HUES48 (cell line): ENCODE results near the gene GLT6D1.

Source experiments
- H3K27ac ChIP-seq: one replicate; pipeline ENCODE4 v1.7.0; 2013; ENCODE audit warnings: low read depth, low read length, inconsistent platforms
- H3K27me3 ChIP-seq: 2 replicates; pipeline ENCODE4 v1.6.1; 2013; ENCODE audit warnings: mild to moderate bottlenecking, low read length; ENCODE audit not compliant: control insufficient read depth, insufficient read depth
- H3K36me3 ChIP-seq: 2 replicates; pipeline ENCODE4 v1.6.1; 2013; ENCODE audit warnings: low read length; ENCODE audit not compliant: control insufficient read depth, insufficient read depth
- H3K4me1 ChIP-seq: 2 replicates; pipeline ENCODE4 v1.6.1; 2013; ENCODE audit warnings: mild to moderate bottlenecking, low read length; ENCODE audit not compliant: control insufficient read depth, insufficient read depth
- H3K4me3 ChIP-seq: 2 replicates; pipeline ENCODE4 v1.5.1; 2013; ENCODE audit warnings: mild to moderate bottlenecking, low read depth, low read length
- H3K9ac ChIP-seq: 2 replicates; pipeline ENCODE4 v1.6.1; 2013; ENCODE audit warnings: mild to moderate bottlenecking, low read depth, low read length, moderate library complexity
- H3K9me3 ChIP-seq: 2 replicates; pipeline ENCODE4 v1.6.1; 2013; ENCODE audit warnings: low read length; ENCODE audit not compliant: control insufficient read depth, insufficient read depth

The GLT6D1 gene

GRCh38 chr9:135613946-135614805 is 25.2 kb downstream of the GLT6D1 start:
- Histone ChIP-seq H3K27ac (no peak overlapping the region), H3K9ac (no peak overlapping the region), H3K4me3 (no peak overlapping the region), H3K9me3 (peaks cover 5% of the 10 kb centered on the region), H3K27me3 (no peaks in the 10 kb centered on the region), H3K36me3 (no peaks in the 10 kb centered on the region), H3K4me1 (no peaks in the 10 kb centered on the region)

DNA sequence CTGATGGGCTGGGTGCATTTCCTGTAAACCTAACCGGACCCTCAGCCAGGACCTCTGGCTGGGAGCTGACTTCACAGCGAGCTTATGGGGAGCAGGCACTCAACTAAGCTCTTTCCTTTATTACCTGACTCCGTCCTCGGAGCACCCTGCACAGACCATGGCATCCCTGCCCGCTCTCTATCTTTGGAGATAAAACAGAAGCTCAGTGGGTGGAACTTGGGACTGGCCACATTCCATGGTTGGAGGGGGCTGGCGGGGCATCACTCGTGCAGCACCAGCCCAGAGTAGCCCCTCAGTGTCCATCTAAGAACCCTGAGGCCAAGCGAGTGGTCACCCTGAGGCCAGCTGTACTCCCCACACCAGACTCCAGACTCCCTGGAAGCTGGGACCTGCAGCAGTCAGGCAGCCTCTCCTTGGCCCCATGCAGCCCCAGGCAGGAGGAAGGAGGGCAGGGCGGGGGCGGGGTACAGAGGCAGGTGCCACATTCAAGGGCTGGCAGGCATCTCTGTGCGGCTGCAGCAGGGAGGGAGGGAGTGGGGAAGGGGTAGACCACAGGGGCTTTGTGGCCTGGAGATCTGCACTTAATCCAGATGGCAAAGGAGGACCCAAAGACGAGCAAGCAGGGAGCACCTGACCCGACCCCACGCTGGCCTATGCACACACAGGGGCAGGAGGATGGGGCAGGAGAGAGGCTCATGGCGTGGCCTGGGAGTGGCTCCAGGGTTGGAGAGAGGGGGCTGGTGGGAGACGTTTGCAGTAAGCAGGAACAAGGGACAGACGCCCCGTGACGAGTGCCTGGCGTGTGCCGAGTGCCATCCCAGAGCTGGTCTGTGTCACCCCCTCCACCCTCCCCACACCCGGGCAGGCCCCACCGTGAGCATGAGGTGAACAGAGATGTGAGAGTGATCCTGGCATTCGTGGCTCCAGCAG is 26.1 kb downstream of the GLT6D1 start:
- Histone ChIP-seq H3K9ac (no peak overlapping the region), H3K9me3 (peaks cover 5% of the 10 kb centered on the region), H3K27ac (no peak overlapping the region), H3K27me3 (no peaks in the 10 kb centered on the region), H3K4me1 (no peaks in the 10 kb centered on the region), H3K36me3 (no peaks in the 10 kb centered on the region), H3K4me3 (no peak overlapping the region)

GRCh38 chr9:135612437-135612836 is 26.9 kb downstream of the GLT6D1 start:
- H3K27me3 ChIP-seq = no peaks in the 10 kb centered on the region
- no peak overlapping the region for H3K9ac ChIP-seq
- peaks cover 5% of the 10 kb centered on the region for H3K9me3 ChIP-seq
- H3K4me1 ChIP-seq = no peaks in the 10 kb centered on the region
- no peak overlapping the region for H3K27ac ChIP-seq
- no peak overlapping the region for H3K4me3 ChIP-seq
- H3K36me3 ChIP-seq = no peaks in the 10 kb centered on the region

DNA sequence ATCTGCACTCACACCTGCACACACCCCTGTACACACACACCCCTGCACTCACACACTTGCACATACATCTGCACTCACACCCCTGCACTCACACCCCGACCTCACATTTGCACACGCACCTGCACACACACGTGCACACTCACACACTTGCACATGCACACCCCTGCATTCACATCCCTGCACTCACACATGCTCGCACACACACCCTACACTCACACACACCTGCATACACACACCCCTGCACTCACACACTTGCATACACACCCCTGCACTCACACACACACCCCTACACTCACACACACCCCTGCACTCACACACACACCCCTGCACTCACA is 27.5 kb downstream of the GLT6D1 start:
- Histone ChIP-seq H3K4me3 (no peak overlapping the region), H3K4me1 (no peaks in the 10 kb centered on the region), H3K27me3 (no peaks in the 10 kb centered on the region), H3K27ac (no peak overlapping the region), H3K36me3 (no peaks in the 10 kb centered on the region), H3K9ac (no peak overlapping the region), H3K9me3 (peaks cover 5% of the 10 kb centered on the region)

GRCh38 chr9:135611142-135611874 is 28.0 kb downstream of the GLT6D1 start:
- Histone ChIP-seq H3K4me3 (no peak overlapping the region), H3K4me1 (no peaks in the 10 kb centered on the region), H3K27me3 (no peaks in the 10 kb centered on the region), H3K36me3 (no peaks in the 10 kb centered on the region), H3K27ac (no peak overlapping the region), H3K9me3 (peaks cover 5% of the 10 kb centered on the region), H3K9ac (no peak overlapping the region)

DNA sequence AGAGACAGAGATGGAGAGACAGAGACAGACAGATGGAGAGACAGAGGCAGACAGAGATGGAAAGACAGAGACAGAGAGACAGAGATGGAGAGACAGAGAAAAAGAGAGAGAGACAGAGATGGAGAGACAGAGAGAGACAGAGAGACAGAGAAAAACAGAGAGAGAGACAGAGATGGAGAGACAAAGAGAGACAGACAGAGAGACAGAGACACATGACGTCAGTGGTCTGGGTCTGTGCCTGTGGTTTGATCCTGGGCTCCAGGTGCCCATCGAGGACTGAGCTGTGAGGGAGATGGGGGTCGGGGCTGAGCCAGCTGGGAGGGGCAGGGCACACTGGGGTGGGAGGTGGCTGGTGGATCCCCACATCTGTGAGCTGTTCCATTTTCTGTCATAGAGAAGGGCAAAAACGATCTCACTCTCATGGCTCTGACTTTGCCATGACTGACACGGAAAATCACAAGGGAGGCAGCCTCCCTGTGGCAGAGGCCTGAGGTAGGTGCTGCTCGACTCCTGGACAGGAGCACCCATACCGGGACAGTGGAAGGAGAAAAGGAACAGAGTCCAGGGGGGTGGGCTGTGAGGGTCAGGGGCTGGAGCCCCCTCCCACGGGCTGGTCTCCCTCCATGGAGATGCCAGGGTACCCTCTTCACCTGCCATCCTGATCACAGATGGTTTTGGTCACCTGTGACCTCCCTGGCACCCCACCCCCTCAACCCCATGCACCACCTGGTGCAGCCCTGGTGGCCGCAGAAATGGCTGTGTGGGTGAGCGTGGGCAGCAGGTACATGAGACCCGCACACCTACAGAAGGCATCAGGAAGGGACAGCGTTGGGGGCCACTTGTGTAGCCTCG is 28.8 kb downstream of the GLT6D1 start:
- H3K27ac ChIP-seq = no peak overlapping the region
- no peaks in the 10 kb centered on the region for H3K4me1 ChIP-seq
- no peaks in the 10 kb centered on the region for H3K27me3 ChIP-seq
- peaks cover 5% of the 10 kb centered on the region for H3K9me3 ChIP-seq
- no peaks in the 10 kb centered on the region for H3K36me3 ChIP-seq
- no peak overlapping the region for H3K4me3 ChIP-seq
- H3K9ac ChIP-seq = no peak overlapping the region

- no peaks in the 10 kb centered on the region for H3K4me1 ChIP-seq
- H3K27me3 ChIP-seq = no peaks in the 10 kb centered on the region
- peaks cover 5% of the 10 kb centered on the region for H3K9me3 ChIP-seq
- H3K27ac ChIP-seq = no peak overlapping the region
- no peaks in the 10 kb centered on the region for H3K36me3 ChIP-seq
- no peak overlapping the region for H3K4me3 ChIP-seq
- no peak overlapping the region for H3K9ac ChIP-seq
Observed at GRCh38 chr9:135609366-135609955, 29.9 kb downstream of the GLT6D1 start.

- Histone ChIP-seq H3K4me3 (no peak overlapping the region), H3K4me1 (no peaks in the 10 kb centered on the region), H3K27me3 (no peaks in the 10 kb centered on the region), H3K27ac (no peak overlapping the region), H3K9me3 (peaks cover 5% of the 10 kb centered on the region), H3K36me3 (no peaks in the 10 kb centered on the region), H3K9ac (no peak overlapping the region)
Observed at GRCh38 chr9:135608999-135609317, 30.4 kb downstream of the GLT6D1 start.

DNA sequence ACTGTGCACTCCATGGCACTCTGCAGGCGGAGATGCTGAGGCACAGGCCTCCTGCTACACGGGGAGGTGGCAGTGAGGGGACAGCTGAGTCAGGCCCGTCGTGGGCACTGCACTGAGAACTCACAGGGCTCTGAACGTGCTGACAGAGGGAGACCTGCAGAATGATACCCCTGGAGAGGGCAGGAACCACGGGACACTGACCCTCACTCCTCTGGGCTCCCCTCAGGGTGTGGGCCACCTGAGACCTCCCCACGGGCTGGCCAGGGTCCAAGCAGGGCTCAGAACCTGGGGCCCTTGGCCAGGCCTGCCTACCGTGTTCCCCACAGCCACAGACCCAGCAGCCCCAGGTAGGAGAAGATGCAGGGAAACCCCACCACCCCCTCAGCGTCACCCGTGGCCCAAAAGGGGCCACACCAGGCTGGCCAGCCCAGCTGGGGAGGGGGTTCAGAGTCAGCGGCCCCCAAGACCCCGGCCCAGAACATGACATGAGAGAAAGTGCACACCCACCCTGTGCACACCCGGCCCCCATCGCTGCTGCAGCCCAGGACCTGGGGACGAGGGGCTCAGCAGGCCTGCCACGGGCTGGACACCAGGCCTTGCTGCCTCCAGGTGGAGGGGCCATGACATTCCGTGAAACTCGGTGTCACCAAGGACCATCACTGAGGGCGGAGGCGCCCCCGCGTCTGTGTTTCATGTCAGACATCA is 30.9 kb downstream of the GLT6D1 start:
- Histone ChIP-seq H3K27me3 (no peaks in the 10 kb centered on the region), H3K4me3 (no peak overlapping the region), H3K36me3 (no peaks in the 10 kb centered on the region), H3K9ac (no peak overlapping the region), H3K27ac (no peak overlapping the region), H3K4me1 (no peaks in the 10 kb centered on the region), H3K9me3 (peaks cover 5% of the 10 kb centered on the region)
